GM21576 (cell line): ENCODE measurements around the gene MEOX2.

ENCODE experiments used
- ATAC-seq: cut with Tn5 transposase; IDR thresholded peaks from one replicate; pipeline ENCODE4 v1.9.1; 2021; ENCODE audit warnings: mild to moderate bottlenecking, moderate library complexity; ENCODE audit not compliant: unreplicated experiment

The MEOX2 gene

GRCh38 chr7:15566476-15566875 is 120.0 kb downstream of the MEOX2 start:
- ATAC-seq: no peak

- no peak for ATAC-seq
These were observed 124.6 kb downstream of the MEOX2 start, which contains the start of gene AGMO for GRCh38 chr7:15561835-15562234. Gene AGMO (minus strand): TSS chr7:15562015.
